A673 (cell line): ENCODE data around the gene RPS6KA5.

Experiments used
- EZH2 ChIP-seq: fragments of 200-600 bp; sonication (generic); IDR thresholded peaks from 2 replicates; pipeline ENCODE4 v1.6.1; 2017; ENCODE audit warnings: borderline replicate concordance, low read depth, mild to moderate bottlenecking, mixed read lengths, antibody characterized with exemption, low read length; ENCODE audit not compliant: poor library complexity, severe bottlenecking
- TF ChIP-seq, protein P1 (sequence below): fragments of 300-800, 200-600 bp; sonication (generic); conservative IDR thresholded peaks from 2 replicates; pipeline ENCODE4 v1.5.1; 2017; ENCODE audit warnings: low read depth, mild to moderate bottlenecking, antibody characterized with exemption, low read length, moderate library complexity, mixed read lengths

DNA sequence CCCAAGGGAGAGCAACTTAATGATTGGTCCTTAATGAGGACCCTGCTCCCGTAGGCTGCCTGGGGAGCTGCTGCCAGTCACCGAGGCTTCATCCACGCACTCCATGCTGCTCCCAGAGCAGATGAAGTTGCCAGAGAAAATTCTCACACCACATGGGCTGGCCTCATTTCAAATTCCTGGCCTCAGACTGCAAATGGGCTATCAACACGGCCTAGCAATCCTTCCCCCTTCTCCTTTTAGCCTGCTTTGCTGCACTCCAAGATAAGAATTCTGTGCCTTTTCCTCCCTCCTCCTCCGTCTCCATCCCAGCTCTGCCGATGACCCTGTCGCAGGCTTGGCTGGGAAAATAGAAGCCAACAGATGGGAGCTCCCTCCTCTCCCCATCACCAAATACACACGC lies 42.7 kb upstream of the RPS6KA5 start:
- TF ChIP-seq EZH2: no peak
- TF ChIP-seq, protein P1, sequence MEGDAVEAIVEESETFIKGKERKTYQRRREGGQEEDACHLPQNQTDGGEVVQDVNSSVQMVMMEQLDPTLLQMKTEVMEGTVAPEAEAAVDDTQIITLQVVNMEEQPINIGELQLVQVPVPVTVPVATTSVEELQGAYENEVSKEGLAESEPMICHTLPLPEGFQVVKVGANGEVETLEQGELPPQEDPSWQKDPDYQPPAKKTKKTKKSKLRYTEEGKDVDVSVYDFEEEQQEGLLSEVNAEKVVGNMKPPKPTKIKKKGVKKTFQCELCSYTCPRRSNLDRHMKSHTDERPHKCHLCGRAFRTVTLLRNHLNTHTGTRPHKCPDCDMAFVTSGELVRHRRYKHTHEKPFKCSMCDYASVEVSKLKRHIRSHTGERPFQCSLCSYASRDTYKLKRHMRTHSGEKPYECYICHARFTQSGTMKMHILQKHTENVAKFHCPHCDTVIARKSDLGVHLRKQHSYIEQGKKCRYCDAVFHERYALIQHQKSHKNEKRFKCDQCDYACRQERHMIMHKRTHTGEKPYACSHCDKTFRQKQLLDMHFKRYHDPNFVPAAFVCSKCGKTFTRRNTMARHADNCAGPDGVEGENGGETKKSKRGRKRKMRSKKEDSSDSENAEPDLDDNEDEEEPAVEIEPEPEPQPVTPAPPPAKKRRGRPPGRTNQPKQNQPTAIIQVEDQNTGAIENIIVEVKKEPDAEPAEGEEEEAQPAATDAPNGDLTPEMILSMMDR: no peak
